HG02759 (cell line): ENCODE measurements around the gene PRKACB.
A peak's percentile ranks its signal among the peaks of the same experiment; 100 is the strongest.

Source experiments
- ATAC-seq: cut with Tn5 transposase; IDR thresholded peaks from one replicate; pipeline ENCODE4 v1.9.1; 2021; ENCODE audit warnings: mild to moderate bottlenecking, moderate library complexity; ENCODE audit not compliant: unreplicated experiment

PRKACB gene

DNA sequence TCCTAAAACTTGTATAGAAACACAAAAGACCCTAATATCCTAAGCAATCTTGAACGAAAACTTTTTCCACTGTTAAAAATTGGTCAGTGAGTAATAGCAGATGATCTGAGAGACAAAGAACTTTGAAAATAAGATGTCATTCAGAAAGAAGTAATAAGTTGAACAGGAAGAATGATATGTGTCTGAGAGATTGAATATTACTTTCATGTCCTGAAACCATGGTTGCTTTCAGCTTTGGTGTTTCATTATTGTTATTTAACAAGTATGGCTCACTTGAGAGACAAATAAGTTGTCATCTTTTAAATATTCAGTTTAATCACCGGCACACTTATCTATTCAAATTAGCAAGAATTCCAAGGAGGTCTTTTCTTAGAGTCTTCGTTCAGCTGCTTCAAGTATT is 11.4 kb downstream of the PRKACB start:
- ATAC-seq, result no peak

GRCh38 chr1:84156210-84156621 is 12.1 kb downstream of the PRKACB start:
- no peak for ATAC-seq

DNA sequence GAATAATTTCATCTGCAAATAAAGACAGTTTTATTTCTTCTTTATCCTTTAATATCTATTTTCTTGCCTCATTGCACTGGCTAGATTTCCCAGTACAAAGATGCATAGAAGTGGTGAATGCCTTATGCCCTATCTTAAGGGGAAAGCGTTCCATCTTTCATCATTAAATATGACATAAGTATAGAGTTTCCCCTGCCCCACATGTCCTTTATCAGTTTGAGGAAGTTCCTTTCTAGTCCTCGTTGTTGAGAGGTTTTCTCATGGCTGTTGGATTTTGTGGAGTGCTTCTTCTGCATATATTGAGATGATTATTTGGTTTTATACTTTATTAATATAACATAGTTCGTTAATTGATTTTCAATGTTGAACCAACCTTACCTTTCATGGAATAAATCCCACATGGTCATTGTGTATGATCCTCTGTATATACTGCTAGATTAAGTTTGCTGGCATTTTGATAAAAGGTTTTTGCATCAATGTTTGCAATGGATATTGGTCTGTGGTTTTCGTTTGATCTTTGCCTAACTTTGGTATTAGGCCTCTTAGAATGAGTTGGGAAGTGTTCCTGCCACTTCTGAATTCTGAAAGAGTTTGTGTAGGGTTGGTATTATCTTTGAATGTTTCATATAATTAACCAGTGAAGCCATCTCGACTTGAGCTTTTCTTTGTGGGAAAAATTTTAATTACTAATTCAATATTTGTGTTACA is 15.6 kb downstream of the PRKACB start:
- ATAC-seq, result no peak

DNA sequence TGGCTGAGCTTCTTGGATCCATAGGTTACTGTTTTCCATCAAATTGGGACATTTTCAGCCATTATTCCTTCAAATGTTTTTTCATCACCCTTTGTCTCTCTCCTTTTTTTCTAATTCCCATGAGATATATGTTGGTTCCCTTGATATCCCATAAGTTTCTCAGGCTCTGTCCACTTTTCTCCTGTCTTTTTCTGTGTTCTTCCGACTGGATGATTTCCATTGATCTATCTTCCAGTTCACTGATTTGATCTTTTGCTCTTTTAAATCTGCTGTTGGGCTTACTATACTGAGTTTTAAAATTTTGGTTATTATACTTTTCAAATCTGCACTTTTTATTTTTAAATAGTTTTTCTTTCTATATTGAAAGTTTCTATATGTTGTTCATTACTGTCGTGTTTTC is 18.2 kb downstream of the PRKACB start:
- ATAC-seq, result no peak

DNA sequence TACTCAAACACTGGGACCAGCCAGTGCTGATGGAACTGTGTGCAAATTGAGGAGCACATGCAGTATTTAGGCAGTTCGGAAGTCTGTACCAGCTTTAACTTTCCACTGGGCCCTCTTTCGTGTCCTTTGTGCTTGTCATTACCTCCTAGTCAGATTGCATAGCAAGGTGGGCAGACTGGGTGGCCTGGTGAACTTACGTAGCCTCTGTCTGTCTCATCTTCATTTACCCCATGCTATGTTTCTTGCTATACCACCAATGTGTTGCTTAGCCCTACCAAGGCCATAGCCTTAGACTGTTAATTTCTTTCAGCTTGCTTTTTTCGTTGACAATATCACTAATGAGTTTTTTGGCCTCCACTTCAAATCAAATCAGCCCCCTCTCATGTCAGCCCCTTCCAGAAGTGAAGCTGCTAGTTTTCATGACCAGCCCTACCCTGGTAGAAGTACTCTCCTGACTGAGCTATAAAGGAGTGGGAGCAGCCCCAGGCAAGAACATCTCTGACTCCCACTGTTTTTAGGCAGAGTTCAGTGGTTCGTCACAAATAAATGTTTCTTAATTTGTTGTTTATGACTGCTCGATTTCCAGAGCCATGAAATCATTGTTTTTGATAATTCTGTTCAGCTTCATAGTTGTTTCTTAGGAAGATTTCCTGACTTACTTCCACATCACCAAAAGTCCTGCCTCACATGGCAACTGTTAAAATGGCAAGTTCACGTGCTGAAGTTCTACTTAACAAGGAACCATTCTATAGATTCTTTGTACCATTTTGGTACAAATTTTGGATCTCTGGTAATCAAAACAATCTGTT is 19.3 kb downstream of the PRKACB start:
- no peak for ATAC-seq

DNA sequence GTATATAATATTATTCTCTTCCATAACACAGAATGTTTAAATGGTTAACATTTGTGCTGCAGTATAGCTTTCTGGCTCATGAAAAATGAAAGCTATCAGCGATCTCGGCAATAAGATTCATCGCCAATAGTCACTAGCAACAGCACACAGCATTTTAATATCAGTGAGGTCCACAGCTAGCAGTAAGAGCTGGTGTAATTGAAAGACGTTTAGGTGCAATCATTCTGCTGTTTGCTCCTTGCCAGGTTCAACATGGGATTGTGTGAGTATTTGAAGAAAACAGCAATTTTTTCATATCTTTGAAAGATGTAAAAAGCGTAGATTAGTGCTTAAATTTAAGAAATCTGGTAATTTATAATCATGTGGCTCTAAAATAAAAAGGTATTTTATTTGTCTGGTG is 20.1 kb downstream of the PRKACB start:
- ATAC-seq, result no peak

DNA sequence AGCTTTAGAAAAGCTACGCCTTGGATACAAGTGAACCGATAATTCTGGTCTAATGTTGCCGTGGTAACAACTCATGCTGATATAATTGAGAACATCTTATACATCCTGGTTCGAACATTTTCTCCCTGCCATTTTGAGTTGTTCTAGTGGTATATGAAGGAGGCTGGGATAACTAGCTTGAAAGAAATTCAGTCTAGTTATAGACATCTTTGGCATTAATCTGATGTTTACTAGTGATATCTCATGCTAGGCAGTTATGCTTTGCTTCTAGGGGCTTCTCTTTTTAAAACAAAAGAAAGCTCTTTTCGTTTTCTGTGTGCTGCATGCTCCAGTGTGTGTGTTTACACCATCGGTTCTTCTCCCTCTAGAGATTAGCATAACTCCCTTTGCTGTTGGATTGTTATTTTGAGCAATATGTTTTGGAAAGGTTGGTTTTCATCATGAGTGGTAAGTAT is 20.5 kb downstream of the PRKACB start:
- no peak for ATAC-seq

GRCh38 chr1:84165601-84166000 is 21.5 kb downstream of the PRKACB start:
- no peak for ATAC-seq

- peak; percentile 92 for ATAC-seq
These were observed 22.7 kb downstream of the PRKACB start for GRCh38 chr1:84166797-84167196.

GRCh38 chr1:84168783-84169182 is 24.7 kb downstream of the PRKACB start:
- no peak for ATAC-seq

DNA sequence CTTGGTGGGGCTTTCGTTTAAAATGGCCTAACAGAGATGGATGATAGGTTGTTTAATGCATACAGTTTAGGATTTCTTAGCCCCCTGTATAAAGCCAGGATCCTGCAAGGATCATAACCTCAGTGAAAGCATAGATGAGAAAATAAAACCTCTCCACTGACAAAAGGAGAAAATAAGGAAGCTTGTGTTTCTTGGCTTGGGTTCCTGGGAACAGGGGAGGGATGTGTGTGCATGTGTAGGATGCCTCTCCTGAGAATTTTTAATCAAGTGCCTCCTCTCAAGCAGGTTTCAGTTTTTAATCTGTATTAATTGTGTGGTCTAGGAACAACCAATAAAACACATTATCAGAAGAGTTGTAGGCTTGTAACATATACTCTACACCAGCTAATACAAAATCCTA is 26.1 kb downstream of the PRKACB start:
- ATAC-seq, result no peak

GRCh38 chr1:84171481-84171880 is 27.4 kb downstream of the PRKACB start:
- no peak for ATAC-seq

DNA sequence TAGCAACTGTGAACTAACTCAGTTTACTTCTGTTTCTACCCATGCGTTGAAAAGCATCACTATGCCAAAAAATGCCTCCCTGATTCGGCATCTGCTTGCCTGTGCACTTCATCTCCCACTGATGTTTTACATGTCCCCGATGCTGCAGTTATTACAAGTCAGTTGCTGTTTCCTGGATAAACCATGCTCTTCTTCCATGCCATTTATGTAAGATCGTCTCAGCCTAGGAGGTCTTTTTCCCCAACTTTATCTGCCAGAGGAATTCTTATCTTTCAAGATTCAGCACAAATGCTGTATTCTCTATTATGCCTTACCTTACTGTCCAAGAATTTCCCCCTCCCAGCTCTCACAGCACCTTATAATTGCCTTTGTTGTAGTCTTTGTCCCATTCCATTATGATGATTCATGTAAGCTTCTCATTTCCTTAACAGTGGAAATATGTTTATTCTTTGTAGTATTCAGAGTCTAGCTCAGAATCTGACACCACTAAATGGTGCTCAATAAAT is 30.0 kb downstream of the PRKACB start:
- ATAC-seq, result no peak

DNA sequence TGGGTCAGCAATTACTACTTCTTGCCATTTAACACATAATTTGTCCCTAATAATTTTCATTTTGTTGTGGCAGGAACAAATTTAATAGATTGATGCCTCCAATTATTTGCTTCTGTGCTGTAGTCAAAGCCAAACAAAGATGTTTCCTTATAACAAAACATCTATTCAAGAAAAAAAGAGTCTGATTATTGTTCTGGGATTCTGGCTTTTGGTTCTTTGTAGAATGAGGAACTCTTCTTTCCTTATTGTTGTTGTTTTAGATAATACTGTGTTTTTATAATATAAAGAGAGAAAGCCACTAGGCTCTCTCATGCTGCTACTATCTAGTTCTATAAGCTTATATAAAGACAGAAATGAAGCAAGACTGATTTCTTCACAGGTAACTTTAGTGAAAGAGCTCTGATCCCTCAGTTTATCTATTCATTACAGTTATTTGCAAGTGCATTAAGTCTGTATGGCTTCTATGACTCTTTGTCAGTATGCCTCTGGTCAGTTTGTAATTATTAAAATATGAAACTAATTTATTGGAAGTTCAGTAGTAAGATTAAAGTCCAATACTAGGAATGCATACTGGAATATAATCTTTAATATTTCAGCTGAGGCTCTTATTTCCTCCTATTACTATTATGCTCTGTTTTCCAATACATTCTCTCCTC is 37.4 kb downstream of the PRKACB start:
- no peak for ATAC-seq

- ATAC-seq, result no peak
These were observed 46.4 kb downstream of the PRKACB start for GRCh38 chr1:84190455-84190854.

DNA sequence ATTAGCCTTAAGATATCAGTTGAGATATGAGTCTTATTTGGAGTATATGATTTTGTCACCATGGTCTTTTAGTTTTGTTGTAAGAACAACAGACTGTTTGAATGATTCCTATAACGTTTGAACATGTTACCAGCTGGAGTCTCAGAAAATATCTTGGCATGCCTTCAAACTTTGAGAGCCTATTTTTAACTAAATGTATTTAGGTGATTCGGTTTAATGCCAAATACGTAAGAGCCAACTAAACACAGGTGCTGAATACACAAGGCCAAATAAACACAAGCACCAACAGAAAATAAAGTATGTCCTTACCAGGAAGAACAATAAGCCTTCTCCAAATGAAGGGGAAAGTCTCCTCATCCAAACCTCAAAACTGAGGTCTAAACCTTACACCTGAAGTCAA is 48.6 kb downstream of the PRKACB start:
- ATAC-seq, result no peak

GRCh38 chr1:84198832-84199231 is 54.8 kb downstream of the PRKACB start:
- no peak for ATAC-seq

- ATAC-seq, result no peak
These were observed 55.2 kb downstream of the PRKACB start for GRCh38 chr1:84199257-84199656.

DNA sequence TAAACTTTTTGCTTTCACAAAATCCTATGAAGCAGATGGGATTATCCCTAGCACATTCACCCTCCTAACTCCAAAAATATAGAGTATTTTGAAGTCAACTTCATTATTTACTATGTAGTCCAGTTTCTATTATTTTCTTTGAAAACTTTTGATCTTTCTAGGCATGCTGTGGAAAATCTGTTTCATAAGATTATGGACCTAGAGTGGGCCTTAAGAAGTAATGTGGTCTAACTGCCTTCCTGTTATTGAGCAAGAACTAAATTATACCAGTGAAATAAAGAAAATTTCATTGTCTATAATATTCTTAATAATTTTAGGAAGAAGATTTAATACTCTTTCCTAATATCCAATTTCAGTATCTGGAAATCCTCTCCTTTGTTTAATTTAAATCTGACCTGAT is 58.1 kb downstream of the PRKACB start:
- ATAC-seq, result no peak

- no peak for ATAC-seq
These were observed 62.3 kb downstream of the PRKACB start for GRCh38 chr1:84206375-84206774.

DNA sequence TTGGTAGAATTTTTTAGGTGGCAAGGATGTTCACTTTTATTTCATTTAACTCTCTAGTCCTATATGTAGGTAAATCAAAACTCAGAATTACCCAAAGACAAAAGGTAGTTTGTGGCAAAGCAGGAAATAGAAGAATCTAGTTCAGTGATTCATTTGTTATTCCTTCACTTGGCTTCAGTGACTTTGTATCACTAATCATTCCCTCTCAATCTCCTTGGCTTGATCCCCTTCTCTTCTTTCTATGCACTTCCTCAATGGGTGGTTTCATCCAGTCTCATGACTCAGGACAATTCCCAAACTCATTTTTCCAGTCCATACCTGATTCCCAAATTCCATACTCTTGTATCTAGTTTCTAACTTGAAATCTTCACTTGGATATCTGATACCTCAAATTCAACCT is 64.9 kb downstream of the PRKACB start:
- no peak for ATAC-seq
